GM18868 (cell line): ENCODE results near the gene ZYG11B.
"Not testable (repeated sequence)": the region's sequence is repeated elsewhere in the genome, so short reads cannot be mapped to it uniquely, and the experiment has no call there.

ENCODE experiments used
- ATAC-seq: cut with Tn5 transposase; IDR thresholded peaks from one replicate; pipeline ENCODE4 v1.9.1; 2021; ENCODE audit warnings: mild to moderate bottlenecking, moderate library complexity; ENCODE audit not compliant: unreplicated experiment

Gene ZYG11B

DNA sequence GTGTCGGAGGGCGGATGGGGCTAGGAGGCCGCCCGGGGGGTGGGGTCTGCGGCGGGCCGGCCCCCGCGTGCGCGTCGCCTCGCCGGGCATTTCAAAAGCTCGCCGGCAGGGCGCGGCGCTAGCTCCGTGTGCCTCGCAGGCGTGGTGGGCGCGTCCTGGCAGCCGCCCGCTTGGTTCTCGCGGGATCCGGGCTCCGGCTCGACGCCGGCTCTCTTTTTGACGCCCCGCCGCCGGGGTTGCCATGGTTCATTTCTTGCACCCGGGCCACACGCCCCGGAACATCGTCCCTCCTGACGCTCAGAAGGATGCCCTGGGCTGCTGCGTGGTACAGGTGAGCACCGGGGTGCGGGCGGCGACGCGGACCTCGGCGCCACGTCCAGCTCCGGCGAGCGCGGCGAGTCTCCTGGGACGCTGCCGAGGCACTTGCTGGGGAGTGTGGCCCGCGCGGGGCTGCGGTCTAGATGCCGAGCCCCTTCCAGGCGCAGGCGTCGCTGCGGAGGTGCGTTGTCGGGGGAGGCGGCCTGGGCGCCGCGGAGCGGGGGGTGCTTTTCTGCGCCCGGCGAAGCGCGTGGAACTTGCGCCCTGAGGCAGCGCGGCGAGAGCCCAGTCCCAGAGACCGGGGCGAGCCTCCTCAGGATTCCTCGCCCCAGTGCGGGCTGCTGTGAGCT, 116.5 kb downstream of the ZYG11B start, which contains the start of gene ZYG11A:
Gene ZYG11A, plus strand, starts transcription at position 118 of the 668 bp plus-strand sequence. Its CDS starts 124 bp downstream, at position 242.
- ATAC-seq: peak; percentile 89

DNA sequence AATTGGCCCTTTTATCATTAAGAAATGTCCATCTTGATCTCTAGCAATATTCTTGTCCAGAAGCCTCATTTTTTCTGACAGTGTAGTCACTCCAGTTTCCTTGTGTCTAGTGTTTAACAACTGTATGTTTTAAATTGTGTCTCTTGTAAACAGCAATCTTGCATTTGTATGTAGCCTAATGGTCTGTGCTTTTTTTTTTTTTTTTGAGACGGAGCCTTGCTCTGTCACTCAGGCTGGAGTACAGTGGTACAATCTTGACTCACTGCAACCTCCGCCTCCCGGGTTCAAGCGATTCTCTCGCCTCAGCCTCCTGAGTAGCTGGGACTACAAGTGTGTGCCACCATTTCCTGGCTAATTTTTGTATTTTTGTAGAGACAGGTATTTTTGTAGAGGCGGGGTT, 118.9 kb downstream of the ZYG11B start:
- ATAC-seq: not testable (repeated sequence)

DNA sequence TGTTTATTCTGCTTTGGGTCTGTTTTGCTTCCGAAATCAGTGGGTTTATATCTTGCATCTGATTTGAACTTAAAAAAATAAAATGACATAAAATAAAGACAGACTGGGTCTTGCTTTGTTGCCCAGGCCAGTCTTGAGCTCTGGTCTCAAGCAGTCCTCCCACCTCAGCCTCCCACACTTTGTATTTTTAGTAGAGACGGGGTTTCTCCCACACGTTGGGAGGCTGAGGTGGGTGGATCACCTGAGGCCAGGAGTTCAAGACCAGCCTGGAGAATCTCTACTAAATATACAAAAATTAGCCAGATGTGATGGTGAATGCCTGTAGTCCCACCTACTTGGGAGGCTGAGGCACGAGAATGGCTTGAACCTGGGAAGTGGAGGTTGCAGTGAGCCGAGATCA, 122.2 kb downstream of the ZYG11B start:
- ATAC-seq: no peak

DNA sequence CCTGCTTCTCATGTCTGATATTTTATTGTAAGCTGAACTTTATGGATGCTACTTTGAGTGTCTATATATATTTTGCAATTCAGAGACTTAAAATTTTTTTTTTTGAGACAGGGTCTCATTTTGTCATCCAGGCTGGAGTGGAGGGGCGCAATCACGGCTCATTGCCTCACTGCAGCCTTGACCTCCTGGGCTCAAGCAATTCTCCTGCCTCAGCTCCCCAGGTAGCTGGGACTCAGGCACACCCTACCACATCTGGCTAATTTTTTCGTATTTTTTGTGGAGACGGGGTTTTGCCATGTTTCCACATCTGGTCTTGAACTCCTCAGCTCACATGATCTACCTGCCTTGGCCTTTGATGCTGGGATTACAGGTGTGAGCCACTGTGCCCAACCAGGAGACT, 124.7 kb downstream of the ZYG11B start:
- no peak for ATAC-seq

GRCh38 chr1:52852854-52853253, 126.6 kb downstream of the ZYG11B start:
- no peak for ATAC-seq

- no peak for ATAC-seq
Observed at GRCh38 chr1:52855584-52855983, 129.3 kb downstream of the ZYG11B start.

GRCh38 chr1:52856026-52856425, 129.8 kb downstream of the ZYG11B start:
- no peak for ATAC-seq

- no peak for ATAC-seq
Observed at GRCh38 chr1:52857443-52857842, 131.2 kb downstream of the ZYG11B start.

DNA sequence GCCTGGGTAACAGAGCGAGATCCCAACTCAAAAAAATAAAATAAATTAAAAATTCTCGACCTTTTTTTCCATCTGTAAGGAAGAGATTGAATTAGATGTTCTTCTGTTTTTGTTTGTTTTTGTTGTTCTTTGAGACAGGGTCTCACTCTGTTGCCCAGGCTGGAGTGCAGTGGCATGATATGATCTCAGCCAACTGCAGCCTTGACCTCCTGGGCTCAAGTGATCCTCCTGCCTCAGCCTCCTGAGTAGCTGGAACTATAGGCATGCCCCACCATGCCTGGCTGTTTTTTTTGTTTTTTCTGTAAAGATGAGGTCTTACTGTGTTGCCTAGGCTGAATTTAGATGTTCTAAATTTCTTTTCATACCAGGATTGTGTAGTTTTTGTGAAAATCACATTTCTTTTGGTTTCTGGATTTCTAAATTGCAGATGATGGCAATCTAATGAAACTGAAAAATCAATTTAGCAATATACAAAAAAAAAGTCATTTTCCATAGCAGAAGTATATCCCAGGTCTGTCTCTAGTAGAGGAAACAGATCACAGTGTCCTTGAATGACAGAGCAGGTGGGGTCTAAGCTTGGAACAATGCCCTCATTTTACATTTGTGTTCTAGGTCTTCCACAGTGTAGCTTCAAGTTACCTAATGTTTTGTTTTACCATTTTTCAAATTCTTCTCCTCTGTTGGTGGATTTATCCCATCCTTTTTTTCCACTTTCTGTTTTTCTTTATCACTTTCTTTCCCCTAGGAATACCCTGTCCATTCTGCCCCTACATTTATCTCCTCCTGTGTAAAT, 136.6 kb downstream of the ZYG11B start:
- no peak for ATAC-seq

DNA sequence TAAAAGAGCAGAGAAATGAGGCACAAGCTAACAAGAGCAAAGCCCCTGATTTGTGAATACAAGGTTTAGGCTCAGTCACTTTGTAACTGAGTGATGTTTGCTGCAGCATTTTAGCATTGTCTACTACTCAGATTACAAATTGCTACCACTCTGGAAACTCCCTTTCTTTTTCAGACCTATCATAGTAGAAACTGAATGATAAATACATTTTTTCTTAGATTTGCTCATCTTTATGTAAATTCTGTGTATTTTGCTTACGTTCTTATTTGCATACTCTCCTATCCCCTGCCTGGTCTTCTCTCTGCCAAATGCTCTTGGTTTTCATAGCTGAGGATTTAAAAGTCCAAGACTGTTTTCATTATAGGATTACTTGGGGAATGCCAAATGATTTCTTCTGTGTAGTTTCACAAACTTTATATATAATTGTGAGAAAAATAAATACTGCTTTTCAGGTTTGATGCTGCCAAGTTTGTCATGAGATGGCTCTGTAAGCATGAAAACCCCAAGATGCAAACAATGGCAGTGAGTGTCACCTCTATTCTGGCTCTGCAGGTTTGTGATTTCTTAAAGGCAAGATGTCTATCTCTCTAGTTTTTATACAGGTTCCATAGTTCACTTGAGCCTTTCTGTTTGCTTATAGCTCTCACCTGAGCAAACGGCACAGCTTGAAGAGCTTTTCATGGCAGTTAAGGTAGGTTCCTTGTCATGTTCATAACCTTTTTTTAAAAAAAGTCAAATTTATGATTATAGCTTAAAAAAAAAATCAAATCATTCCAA, 141.0 kb downstream of the ZYG11B start:
- peak; percentile 95 for ATAC-seq

- ATAC-seq: not testable (repeated sequence)
Observed at GRCh38 chr1:52869727-52870126, 143.5 kb downstream of the ZYG11B start.

- no peak for ATAC-seq
Observed at GRCh38 chr1:52876843-52877242, 150.6 kb downstream of the ZYG11B start.
